CD4-positive, alpha-beta T cell treated with Interleukin-15 for 4 hours (primary cell): ENCODE data around the gene CDH12.
"Not testable (repeated sequence)": the region's sequence is repeated elsewhere in the genome, so short reads cannot be mapped to it uniquely, and the experiment has no call there.

Experiments used
- DNase-seq: peaks from one replicate; pipeline ENCODE4 v3.0.0-alpha.2; 2020; ENCODE audit warnings: low spot score

CDH12 gene

DNA sequence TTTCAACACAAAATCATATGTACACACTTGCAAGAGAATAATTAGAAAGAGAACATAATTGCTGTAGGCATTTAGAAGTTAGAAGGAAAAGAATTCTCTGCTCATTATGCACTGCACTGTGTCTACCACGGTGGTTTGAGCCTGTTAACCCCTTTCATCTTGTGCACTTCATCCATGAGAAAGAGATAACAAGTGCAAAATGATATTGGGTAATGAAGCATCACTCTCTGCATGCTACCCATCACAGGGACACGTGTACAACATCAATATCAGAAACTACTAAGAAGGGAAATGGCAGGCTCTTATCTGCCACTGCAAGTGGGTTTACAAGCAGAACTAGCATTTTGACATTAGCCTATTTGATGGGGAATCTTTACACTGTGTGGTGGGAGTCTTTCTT, 202.6 kb downstream of the CDH12 start:
- DNase-seq: no peak

DNA sequence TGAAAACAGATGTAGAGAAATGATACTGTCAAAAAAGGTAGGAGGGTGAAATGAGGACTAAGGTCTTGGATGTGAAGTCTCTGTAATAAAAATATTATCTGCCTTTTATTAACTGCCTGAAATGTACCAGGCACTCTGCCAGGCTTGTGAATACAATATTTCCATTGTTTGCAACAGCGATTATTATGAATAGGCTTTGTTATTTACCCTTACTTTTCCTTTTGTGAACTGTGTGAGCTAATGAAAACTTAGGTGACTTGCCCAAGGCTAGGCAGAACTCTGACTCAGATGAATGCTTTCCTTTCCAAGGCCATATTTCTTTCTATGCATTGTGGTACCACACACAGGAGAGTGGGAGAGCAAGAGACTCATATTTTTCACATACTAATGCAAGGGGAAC, 204.1 kb downstream of the CDH12 start:
- DNase-seq: no peak

DNA sequence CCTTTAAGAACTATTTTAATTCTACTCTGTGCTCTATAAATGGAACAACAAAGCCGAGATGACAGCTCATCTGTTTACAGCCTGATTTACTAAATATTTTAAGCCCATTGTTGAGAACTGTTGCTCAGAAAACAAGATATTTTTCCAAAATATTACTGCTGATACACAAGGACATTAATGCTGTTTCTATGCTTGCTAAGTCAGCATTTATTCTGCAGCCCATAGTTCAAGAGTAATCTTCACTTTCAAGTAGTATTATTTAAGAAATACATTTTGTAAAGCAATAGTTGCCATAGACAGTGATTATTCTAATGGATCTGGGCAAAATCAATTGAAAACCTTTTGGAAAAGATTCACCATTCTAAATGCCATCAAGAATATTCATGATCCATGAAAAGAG, 208.3 kb downstream of the CDH12 start:
- no peak for DNase-seq

DNA sequence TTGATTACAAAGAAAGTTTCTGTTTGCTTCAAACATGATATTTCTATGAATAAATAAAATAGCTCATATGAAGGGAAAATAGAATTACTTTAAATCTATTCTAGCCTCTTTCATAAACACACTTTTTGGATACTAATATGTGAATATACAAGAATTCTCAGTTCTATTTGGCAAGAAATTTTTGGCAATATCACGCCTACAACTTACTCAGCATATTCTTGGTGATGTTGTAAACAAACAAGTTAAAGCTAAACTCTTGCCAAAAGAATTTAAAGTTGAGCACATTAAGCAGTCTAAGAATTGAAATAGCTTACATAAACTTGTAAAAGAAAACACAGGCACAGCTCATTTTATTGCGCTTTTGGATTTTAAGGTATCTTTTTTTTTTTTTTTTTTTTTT, 209.8 kb downstream of the CDH12 start:
- DNase-seq: no peak

DNA sequence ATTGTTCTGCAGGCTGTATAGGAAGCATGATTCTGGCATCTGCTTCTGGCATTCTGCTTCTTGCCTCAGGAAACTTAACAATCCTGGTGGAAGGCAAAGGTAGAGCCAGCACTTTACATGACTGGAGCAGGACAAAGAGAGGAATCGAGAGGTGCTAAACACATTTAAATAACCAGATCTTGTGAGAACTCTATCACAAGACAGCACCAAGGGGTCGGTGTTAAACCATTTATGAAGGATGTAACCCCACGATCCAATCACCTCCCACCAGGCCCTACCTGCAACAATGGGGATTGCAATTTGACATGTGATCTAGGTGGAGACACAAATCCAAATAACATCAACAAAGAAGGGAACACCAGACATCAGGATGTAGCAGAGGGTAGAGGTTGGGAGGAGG, 221.5 kb downstream of the CDH12 start:
- DNase-seq: no peak

DNA sequence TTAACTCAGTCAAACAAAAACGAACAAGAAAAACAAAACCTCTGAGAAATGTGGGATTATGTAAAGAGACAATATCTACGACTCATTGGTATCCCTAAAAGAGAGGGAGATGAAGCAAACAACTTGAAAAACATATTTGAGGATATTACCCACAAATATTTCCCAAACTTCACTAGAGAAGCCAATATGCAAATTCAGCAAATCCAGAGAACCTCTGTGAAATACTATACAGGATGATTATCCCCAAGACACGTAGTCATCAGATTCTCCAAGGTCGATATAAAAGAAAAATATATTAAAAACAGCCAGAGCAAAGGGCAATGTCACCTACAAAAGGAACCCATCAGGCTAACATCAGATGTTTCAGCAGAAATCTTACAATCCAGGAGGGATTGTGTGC, 226.1 kb downstream of the CDH12 start:
- no peak for DNase-seq

DNA sequence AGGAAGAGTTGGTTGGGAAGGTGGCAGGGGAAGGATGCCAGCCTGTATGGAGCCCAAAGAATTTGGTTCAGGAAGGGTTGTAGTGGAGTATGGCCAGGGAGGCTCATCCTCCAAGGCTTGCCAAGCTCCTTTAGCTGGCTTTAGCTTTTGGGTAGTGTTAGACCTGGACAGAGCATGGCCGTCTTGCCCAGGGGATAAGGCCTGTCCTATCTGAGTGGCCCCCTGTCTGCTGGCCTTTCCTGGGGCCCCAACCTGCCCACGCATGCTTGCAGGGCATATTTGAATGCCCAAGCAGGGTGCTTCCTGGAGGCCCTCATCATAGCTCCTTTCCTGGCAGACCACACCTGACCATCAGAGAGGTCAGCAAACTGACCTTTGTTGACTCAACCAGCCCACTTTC, 227.7 kb downstream of the CDH12 start:
- no peak for DNase-seq

DNA sequence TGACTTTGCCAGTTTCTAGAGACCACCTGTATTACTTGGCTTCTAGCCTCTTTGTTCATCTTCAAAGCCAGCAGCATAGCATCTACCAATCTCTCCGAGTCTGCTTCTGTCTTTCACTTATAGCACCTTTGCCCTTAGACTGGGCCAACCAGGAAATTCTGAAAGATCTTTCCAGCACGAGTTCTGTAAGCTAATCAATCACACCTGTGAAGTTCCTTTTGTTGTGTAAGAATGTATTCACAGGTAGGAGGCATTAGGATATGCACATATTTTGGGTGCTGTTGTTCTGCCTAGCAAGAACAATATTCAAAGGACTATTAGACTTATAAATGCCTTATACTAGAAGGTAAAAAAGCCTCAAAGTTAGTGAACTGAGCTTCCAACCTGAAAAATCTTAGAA, 232.1 kb downstream of the CDH12 start:
- DNase-seq: no peak

DNA sequence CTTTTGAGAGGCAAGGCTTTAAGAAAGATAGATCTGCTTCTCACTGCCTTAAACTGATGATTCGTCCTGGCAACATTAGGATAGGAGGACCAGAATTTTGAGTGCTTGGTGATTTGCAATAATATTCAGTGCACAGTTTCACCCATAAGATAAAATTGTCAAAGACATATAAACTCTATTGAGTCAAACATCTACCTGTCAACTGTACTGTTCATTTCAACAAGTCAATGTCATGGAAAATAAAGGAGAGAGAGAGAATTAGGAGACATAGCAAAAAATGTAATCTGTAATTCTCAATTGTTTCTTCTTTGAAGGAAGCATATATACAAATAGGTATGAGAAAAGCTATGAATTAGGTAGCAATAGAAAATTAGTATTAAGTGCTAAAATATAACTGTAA, 237.2 kb downstream of the CDH12 start:
- no peak for DNase-seq

DNA sequence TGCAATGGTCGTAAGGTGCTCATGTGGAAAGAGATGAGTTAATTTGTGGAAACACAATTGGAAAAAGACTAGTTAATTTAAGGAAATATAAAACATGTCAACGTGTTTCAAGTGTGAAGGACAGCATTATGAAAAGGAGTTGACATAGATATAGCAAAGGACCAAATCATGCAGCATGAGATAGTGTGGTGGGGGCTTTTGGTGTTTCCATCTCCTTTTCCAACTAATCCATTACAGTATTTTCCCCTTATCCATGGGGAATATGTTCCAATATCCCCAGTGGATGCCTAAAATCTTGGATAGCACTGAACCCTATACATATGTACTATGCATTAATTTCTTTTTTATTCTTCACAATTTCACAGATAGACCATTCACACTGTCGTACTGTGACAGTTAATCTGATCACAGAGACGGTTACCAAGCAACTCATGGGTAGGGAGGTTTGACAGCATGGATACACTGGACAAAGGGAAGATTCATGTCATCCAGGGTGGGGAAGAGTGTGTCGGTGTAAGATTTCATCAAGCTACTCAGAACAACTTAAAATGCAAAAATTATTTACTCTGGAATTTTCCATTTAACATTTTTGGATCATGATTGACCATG, 238.6 kb downstream of the CDH12 start:
- no peak for DNase-seq

DNA sequence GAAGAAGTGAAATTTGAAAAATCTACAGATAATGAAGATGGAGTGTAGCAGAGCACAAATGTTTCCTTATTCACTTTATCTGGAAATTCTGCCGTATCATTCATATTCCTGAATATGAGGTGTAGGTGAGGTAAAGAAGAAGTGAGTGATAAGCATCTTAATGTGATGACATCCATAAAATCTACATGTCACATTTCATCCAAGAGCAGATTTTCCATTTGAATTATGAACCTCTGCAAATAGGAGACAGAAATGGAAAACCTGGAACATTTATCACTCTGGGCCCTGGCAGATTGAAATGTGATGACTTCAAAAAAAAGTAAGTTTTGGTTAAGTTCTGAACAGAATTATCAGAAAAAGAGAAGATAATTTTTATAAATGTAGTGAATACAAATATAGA, 240.2 kb downstream of the CDH12 start:
- DNase-seq: no peak

DNA sequence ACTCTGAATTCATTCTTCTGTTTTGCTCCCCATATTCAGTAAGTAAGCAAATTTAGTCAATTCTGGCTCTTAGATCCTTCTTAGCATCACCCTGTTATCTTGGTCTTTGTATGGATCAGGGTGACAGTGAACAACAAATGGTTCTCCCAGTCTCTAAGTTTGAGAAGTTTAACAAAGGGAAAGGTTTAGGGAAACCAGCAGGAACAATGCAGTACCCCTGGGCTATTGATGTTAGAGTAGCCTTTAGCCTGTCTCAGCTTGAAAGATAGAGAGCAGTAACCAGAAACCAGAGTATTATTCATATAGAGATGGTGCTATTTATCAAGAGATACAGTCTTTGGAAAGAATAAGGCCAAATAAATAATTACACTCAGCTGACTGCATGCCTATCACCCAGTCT, 241.8 kb downstream of the CDH12 start:
- DNase-seq: no peak

DNA sequence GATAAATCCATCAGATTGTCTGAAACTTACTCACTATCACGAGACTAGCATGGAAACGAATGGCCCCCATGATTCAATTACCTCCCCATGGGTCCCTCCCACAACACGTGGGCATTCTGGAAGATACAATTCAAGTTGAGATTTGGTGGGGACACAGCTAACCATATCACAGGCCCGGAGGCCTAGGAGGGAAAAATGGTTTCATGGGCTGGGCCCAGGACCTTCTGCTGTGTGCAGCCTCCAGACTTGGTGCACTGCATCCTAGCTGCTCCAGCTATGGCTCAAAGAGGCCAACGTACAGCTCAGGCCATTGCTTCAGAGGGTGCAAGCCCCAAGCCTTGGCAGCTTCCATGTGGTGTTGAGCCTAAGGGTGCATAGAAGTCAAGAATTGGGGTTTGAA, 245.6 kb downstream of the CDH12 start:
- DNase-seq: not testable (repeated sequence)

DNA sequence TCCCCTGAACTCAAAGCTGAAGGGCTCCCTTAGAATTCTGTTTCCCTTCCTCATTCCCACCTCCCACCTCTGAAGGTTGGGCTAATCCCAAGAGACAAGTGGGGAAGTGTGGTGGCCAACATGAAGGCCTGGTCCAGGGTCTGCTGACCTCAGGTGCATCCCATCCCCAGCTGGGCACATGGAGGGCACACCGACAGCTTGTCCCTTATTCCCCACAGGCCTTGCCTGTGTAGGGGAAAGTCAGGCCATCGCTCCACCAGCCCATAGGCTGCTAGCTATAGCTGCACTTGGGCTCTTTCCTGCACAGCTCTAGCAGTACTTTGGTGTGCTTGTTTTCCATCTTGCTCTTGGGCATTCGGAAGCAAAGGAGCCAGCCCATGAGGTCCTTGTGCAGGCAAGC, 247.7 kb downstream of the CDH12 start:
- no peak for DNase-seq

DNA sequence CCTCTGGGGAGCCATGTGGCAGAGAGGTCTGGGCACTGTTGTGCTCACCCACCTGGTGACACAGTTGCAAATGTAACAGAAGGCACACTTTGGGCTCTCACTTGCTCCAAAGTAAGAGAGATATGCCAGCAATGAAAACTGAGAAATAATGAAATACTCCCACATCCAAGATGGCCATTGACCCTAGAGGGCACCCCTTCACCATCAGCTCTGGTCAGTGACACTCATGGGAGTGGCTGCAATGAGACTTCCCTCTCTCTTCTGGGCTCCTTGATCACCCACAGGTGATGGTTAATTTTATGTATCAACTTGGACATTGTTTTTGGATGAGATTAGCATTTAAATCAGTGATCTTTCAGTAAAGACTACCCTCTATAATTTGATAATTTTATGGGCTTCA, 248.4 kb downstream of the CDH12 start:
- no peak for DNase-seq

DNA sequence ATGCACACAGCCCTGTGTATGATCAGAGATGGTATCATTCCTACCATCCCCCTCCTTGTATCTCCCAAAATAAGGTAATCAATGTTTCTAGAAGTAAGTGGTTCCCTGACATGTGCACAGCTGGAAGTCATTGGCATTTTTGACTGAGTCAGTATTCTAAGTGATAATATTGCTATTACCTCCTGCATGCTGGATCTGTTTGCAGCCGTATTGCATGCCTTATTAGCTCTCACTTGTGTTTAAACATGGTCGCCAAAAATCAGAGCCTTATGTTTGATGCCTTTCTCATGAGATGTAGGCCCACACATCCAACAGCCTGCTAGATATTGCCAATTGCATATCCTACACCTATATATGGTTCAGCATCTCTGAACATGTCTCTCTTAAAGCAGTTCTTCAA, 254.3 kb downstream of the CDH12 start:
- DNase-seq: no peak

DNA sequence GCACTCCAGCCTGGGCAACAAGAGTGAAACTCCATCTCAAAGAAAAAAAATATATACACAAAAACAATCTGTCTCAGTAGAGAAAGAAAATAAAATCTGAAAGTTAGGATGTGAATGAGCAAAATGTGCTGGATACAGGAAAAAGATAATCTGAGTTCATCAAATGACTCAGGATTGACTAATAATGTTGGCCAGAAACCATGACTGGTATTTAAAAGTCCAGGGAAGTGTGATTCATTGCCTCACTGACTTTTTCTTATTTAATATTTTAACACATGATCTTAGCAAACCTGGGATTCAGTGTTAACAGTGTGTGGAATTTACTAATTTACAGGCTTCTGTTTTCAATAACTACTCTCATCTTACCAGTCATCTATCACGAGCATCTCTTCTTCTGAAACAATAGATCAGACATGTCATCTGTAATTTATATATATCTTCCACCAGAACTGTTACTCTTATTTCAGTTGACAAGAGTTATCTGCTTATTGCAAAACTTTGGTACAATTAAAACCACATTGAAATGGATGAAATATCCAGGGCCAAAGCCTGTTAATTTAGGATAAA, 256.7 kb downstream of the CDH12 start:
- no peak for DNase-seq

DNA sequence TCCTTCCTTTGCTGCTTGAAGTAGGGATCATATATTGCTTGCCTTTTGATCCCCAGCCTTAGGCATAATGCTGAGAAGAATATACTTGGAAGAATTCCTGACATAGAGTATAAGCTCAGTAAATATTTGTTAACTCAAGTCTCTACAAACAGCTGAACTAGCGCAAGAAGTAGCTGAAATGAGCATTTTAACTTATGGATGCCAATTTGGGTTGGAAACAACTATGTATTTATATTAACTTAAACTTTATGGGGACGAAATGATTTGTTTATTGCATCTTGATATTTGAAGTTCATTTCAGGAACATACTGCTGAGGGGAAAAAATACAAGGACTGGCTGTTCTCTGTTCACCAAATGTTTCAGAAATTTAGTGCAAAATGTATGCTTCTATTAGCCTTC, 258.7 kb downstream of the CDH12 start:
- DNase-seq: no peak

DNA sequence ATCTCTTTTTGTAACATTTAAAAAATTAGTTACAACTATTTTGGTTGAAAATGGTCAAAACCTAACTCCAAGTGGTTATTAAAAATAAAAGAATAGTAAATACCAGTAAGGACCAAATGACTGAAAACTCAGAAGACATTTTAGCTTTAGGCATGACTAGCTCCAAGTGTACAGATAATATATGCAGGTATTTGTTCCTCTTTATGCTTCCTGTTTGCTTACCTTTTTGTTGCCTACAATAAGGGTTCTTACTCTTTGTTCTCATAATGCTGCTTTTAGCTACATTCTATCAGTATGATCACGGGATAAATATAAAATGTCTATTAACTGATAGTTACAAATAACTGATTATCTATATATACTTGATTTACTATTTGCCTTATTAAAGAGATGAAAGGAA, 259.6 kb downstream of the CDH12 start:
- DNase-seq: no peak

DNA sequence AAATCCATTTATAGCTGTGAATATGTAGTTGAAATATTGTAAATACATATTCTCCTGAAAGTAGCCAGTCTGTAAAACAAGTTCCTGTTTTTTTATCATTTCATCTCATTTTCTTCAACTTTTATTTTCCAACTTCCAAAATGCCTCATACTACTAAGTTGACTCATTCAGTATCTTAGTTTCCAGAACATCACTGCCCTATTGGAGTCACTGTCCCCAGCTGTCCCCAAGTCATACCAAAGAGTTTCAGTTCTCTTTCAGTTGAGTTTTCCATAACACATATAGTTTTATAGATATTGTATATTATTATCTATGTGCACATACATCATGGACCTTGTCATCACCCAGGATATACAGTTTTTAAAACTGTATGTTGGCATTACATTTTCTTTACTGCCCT, 261.7 kb downstream of the CDH12 start:
- DNase-seq: no peak

DNA sequence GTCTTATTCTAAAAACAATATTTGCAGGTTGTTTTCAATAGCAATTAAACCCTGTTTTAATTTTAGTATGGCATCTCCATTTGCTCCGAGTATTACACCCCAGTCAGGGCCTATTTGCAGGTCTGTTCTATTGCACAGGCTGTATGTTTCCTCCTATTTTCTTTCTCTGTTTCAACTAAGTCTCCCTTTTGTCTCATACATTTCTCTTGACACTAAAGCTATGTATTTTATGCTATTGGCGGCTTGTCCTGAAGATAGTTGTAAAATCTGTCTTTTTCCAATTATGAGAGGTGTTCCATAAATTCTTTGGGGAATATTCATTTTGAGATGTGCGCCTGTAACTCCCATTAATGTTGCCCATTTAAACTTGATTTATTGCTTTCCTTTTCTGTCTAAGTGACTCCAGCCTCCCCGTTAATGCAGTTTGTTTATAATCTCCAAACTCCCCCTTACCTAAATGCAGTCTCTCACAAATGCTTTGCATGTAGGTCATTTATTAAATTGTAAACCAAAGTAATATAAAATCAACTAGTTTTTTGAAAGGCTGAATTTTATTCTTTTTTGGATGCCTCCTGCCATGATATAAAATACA, 262.4 kb downstream of the CDH12 start:
- DNase-seq: no peak

DNA sequence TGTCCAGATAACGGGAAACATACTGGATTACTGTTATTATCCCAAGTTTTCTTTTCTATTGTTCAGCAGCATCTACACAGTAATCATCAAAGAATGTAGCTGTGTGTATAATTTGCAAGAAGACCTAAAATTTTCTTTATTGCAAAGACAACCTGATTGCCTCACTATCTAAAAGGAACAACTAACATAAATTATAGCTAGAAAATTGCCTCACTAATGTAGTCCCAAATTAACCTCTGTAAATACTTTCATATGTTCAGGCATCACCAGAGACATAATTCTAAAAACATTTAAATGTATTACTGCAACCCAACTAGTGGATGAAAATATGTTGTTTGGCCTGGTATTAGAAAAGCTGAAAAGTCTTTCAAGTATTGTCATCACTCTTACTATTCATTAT, 275.4 kb downstream of the CDH12 start:
- no peak for DNase-seq

DNA sequence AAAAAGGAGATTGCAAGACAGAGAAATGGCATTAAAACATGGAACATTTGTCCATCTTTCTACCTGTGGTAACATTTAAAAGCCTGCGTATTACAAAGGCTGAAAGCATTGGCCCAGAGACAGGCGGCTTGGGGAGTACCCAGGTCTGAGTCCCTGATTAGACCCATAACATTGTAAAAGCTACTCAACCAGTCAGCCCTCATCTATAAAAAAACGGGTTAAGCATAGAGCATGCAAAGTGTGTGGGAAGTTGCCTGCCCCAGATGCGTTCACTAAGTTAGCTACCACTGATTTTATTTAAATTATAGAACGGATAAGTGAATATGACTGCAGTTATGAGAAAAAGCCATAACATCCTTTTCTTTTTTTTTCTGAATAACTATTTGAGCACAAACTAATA, 276.1 kb downstream of the CDH12 start:
- DNase-seq: no peak

DNA sequence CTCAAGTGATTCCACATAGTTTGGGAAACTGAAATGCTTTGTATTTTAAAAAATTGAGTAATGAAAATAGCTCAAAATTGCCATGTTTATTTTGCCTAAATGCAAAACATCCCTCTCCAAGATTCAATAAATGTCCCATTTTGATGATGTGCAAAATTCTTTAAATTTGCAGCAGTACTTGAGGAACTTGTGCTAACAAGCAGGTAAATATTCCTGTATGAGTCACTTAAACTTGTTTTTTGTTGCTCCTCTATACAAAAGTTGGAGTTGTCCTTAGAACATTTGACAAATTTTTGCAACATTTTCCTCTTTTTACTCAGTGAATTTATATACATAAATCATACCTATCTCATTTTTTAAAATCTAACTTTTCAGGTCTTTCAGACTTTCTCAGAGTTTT, 280.2 kb downstream of the CDH12 start:
- DNase-seq: no peak
